ENCODE data around the gene KCNJ14. TPM values are rescaled to one million over a fixed set of nuclear protein-coding genes. Genes with fewer than 3 reads are reported as not detected.
"Not testable (repeated sequence)": the region's sequence is repeated elsewhere in the genome, so short reads cannot be mapped to it uniquely, and the experiment has no call there.

The KCNJ14 gene
- total and polyA plus RNA-seq, 9 donors = 0.48 to 1.2 (median 0.91) TPM

DNA sequence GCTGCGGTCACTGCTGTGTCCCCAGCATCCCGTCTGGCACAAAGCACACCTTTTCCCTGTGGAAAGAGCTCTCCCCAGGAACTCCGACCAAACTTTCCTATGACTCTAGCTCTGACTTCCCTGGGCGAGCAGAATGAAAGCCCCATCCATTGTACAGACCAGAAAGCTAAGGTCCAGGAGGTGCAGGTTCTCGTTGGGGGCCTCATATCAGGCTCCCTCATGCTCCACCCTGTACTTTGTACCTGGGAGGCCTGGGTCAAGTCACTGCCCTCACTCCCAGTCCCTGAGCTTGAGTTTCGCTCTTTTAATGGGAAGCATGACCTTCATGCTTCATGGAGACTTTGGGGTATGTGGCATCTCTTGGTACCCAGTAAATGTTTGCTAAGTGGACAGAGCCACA is 32.2 kb downstream of the KCNJ14 start:
- WGBS (ENCODE audit: insufficient coverage) = 73% methylated on average over 2 of the region's 6 CpGs

DNA sequence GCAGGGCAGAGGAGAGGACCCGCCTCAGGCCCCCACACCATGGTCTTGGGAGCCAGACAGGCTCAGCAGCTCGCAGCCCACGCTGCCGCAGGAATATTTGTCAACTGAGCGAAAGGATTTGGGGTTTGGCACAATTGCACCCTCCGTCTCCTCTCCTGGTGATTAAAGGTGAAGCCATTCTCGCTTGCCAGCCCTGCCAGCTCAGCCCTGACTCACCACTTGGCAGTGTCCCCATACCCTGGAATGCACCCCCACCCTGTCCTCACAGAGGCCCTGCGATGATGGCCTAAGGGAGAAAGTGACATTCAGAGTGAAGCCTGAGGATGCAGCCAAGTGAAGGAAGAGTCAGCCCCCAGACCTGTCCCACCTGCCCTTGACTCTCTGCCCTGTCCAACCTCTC is 32.6 kb downstream of the KCNJ14 start:
- H3K36me3 ChIP-seq (ENCODE audit: control insufficient read depth, insufficient read depth, low read length) = no peaks in the 10 kb centered on the region
- DNase-seq = no peak
- 72% methylated on average over 8 of the region's 8 CpGs for WGBS (ENCODE audit: insufficient coverage)
- peaks cover 16% of the 10 kb centered on the region for H3K4me1 ChIP-seq (ENCODE audit: control insufficient read depth, insufficient read depth, low read length)
- no peaks in the 10 kb centered on the region for H3K9me3 ChIP-seq (replicated peaks; ENCODE audit: control insufficient read depth, low read depth, low read length)
- H3K27me3 ChIP-seq (ENCODE audit: control insufficient read depth, insufficient read depth, low read length) = peaks cover 40% of the 10 kb centered on the region
- no peak overlapping the region for H3K4me3 ChIP-seq (ENCODE audit: low read length)
- no peak overlapping the region for H3K27ac ChIP-seq (ENCODE audit: low read length)

More for the DNA sequence above, 32.2 kb downstream of the KCNJ14 start:
- no peak for DNase-seq
- peaks cover 36% of the 10 kb centered on the region for H3K27me3 ChIP-seq (ENCODE audit: control insufficient read depth, insufficient read depth, low read length)
- H3K4me3 ChIP-seq (ENCODE audit: low read length) = no peak overlapping the region
- H3K36me3 ChIP-seq (ENCODE audit: control insufficient read depth, insufficient read depth, low read length) = no peaks in the 10 kb centered on the region
- peaks cover 14% of the 10 kb centered on the region for H3K4me1 ChIP-seq (ENCODE audit: control insufficient read depth, insufficient read depth, low read length)
- no peaks in the 10 kb centered on the region for H3K9me3 ChIP-seq (replicated peaks; ENCODE audit: control insufficient read depth, low read depth, low read length)
- no peak overlapping the region for H3K27ac ChIP-seq (ENCODE audit: low read length)

DNA sequence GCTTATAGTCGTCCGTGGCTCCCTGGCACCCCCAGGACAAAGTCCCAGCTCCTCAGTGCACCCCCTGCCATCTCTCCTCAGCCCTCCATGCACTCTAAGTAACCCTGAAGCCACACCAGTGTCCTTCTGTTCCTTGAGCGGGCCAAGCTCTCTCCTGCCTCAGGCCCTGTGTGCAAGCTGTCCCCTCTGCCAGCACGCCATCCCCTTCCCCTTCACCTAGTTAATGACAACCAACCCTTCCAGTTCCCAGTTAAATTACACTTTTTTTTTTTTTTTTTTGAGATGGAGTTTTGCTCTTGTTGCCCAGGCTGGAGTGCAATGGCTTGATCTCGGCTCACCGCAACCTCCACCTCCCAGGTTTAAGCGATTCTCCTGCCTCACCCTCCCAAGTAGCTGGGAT is 33.1 kb downstream of the KCNJ14 start:
- not testable (repeated sequence) for H3K9me3 ChIP-seq (replicated peaks; ENCODE audit: control insufficient read depth, low read depth, low read length); DNase-seq; H3K4me3 ChIP-seq (ENCODE audit: low read length); H3K27ac ChIP-seq (ENCODE audit: low read length); H3K36me3 ChIP-seq (ENCODE audit: control insufficient read depth, insufficient read depth, low read length)
- 60% methylated on average over 3 of the region's 7 CpGs for WGBS (ENCODE audit: insufficient coverage)
- H3K4me1 ChIP-seq (ENCODE audit: control insufficient read depth, insufficient read depth, low read length) = peaks cover 18% of the 10 kb centered on the region
- peaks cover 44% of the 10 kb centered on the region for H3K27me3 ChIP-seq (ENCODE audit: control insufficient read depth, insufficient read depth, low read length)

DNA sequence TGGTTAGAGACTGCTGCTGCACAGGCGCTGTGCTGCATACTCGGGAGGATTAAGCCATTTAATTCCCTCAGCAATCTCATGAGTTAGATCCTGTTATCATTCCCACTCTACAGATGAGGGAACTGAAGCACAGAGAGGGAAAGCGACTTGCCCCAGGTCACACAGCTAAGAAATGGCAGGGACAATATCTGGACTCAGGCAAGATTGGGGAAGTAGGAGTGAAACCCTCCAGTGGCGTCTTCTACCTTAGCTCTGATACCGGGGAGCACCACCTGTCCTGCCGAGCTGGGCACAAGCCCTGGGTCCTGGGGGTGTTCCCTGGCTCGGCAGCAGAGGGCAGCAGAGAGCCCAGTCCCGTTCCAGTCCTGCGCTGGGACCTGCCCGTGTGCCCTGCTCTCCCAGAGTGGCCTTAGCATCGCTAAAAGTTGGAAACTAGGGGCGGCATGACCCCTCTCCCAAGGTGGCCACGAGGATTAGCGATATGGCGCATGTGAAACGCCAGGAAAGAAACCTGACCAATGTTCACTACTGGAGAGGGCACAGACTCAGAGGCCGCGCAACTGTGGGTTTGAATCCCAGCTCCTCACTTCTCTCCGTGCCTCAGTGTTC is 34.3 kb downstream of the KCNJ14 start:
- Histone ChIP-seq H3K4me3 (ENCODE audit: low read length) (no peak overlapping the region), H3K4me1 (ENCODE audit: control insufficient read depth, insufficient read depth, low read length) (peaks cover 24% of the 10 kb centered on the region), H3K27me3 (ENCODE audit: control insufficient read depth, insufficient read depth, low read length) (peaks cover 53% of the 10 kb centered on the region), H3K9me3 (replicated peaks; ENCODE audit: control insufficient read depth, low read depth, low read length) (no peaks in the 10 kb centered on the region), H3K36me3 (ENCODE audit: control insufficient read depth, insufficient read depth, low read length) (no peaks in the 10 kb centered on the region), H3K27ac (ENCODE audit: low read length) (no peak overlapping the region)
- peak; percentile 48 for DNase-seq
- WGBS (ENCODE audit: insufficient coverage) = 22% methylated on average over 17 of the region's 19 CpGs

DNA sequence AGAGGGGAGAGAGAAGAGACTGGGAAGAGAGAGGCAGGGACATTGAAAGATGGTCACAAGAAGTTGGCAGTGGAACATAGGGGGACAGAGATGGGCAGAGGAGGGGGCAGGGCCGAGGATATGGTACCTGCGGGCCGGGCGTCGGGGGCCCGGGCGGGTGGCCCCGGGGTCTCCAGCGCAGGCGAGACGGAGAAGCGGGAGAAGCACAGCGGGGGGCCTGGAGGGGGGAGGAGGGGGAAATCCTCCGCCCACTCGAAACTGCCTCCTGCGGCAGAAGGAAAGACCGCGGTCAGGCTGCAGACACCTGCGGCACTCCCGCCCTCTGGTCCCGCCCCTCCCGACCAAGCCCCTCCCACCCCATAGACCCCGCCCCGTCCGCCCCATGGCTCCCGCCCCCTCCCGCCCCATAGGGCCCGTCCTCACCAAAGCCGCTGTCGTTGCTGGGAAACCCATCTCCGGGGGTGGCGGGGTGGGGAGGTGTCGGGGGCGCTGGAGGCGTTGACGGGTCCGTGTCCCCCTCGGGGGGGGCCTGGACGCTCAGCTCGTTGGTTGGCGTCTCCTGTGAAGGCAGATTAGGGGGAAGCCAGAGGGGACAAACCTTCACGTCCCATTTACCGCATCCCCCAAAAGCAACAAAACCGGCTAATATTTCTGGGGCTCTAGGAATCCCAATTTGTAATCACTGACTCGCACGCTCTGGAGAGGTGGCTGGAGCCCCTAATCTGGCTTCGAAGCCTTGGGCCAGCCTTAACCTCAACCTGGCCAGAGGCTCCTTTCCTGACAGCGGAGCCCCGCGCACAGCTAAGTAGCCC is 35.8 kb downstream of the KCNJ14 start:
- H3K36me3 ChIP-seq (ENCODE audit: control insufficient read depth, insufficient read depth, low read length) = no peaks in the 10 kb centered on the region
- H3K4me1 ChIP-seq (ENCODE audit: control insufficient read depth, insufficient read depth, low read length) = peaks cover 24% of the 10 kb centered on the region
- no peak overlapping the region for H3K4me3 ChIP-seq (ENCODE audit: low read length)
- no peaks in the 10 kb centered on the region for H3K9me3 ChIP-seq (replicated peaks; ENCODE audit: control insufficient read depth, low read depth, low read length)
- no peak for DNase-seq
- WGBS (ENCODE audit: insufficient coverage) = 6% methylated on average over 22 of the region's 50 CpGs
- H3K27ac ChIP-seq (ENCODE audit: low read length) = no peak overlapping the region
- H3K27me3 ChIP-seq (ENCODE audit: control insufficient read depth, insufficient read depth, low read length) = peaks cover 57% of the 10 kb centered on the region

DNA sequence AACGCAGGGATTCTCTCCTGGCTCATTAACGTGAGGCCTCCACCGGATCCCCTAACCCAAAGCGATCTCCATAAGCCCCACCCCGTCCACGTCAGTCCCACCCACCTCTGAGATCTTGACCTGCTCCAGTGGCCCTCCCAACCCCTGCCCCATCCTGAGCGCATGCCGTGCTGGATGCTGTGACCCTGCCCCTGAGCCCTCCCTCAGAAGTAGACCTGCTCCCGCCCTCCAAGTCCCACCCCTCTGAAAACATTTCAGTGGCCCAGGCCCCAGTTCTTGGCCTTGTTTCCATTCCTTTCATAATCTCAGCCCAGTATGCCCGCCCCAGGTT is 36.4 kb downstream of the KCNJ14 start:
- DNase-seq = no peak
- H3K4me1 ChIP-seq (ENCODE audit: control insufficient read depth, insufficient read depth, low read length) = peaks cover 24% of the 10 kb centered on the region
- 15% methylated on average over 10 of the region's 10 CpGs for WGBS (ENCODE audit: insufficient coverage)
- H3K27me3 ChIP-seq (ENCODE audit: control insufficient read depth, insufficient read depth, low read length) = peaks cover 57% of the 10 kb centered on the region
- H3K36me3 ChIP-seq (ENCODE audit: control insufficient read depth, insufficient read depth, low read length) = no peaks in the 10 kb centered on the region
- H3K27ac ChIP-seq (ENCODE audit: low read length) = no peak overlapping the region
- no peaks in the 10 kb centered on the region for H3K9me3 ChIP-seq (replicated peaks; ENCODE audit: control insufficient read depth, low read depth, low read length)
- no peak overlapping the region for H3K4me3 ChIP-seq (ENCODE audit: low read length)

DNA sequence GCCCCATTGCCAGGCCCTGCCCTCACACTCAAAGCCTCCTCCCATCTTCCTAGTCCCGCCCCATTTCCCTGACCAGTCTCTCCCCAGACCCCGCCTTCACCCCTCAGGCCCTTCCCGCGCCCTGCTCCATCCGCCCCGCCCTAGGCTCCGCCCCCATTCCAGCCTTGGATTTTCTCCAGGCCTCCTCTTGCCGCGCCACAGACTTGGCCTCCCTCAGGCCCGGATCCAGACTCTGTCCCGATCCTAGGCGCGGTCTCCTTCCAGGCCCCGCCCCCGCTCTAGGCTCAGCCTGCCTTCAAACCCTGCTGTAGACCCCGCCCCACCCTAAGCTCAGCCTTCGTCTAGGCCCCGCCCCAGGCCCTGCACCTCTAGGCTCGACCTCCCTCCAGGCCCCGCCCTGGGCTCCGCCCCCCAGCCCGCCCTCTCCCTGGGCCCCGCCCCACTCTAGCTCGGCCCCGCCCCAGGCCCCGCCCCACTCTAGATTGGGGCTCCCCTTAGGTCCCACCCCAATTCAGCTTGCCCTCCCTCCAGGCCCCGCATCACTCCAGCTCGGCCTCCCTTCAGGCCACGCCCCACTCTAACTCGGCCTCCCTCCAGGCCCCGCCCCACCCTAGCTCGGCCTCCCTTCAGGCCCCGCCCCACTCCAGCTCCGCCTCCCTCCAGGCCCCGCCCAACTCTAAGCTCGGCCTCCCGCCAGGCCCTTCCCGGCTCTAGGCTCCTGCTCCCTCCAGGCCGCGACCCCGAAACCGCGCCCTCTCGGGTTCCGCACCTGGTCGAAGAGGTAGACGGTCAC is 37.7 kb downstream of the KCNJ14 start:
- peaks cover 64% of the 10 kb centered on the region for H3K27me3 ChIP-seq (ENCODE audit: control insufficient read depth, insufficient read depth, low read length)
- 2% methylated on average over 42 of the region's 47 CpGs for WGBS (ENCODE audit: insufficient coverage)
- H3K36me3 ChIP-seq (ENCODE audit: control insufficient read depth, insufficient read depth, low read length) = no peaks in the 10 kb centered on the region
- no peaks in the 10 kb centered on the region for H3K9me3 ChIP-seq (replicated peaks; ENCODE audit: control insufficient read depth, low read depth, low read length)
- H3K4me1 ChIP-seq (ENCODE audit: control insufficient read depth, insufficient read depth, low read length) = peaks cover 24% of the 10 kb centered on the region
- H3K27ac ChIP-seq (ENCODE audit: low read length) = peak overlapping the region; percentile 62
- DNase-seq = peak; percentile 95
- peak overlapping the region; percentile 46 for H3K4me3 ChIP-seq (ENCODE audit: low read length)

DNA sequence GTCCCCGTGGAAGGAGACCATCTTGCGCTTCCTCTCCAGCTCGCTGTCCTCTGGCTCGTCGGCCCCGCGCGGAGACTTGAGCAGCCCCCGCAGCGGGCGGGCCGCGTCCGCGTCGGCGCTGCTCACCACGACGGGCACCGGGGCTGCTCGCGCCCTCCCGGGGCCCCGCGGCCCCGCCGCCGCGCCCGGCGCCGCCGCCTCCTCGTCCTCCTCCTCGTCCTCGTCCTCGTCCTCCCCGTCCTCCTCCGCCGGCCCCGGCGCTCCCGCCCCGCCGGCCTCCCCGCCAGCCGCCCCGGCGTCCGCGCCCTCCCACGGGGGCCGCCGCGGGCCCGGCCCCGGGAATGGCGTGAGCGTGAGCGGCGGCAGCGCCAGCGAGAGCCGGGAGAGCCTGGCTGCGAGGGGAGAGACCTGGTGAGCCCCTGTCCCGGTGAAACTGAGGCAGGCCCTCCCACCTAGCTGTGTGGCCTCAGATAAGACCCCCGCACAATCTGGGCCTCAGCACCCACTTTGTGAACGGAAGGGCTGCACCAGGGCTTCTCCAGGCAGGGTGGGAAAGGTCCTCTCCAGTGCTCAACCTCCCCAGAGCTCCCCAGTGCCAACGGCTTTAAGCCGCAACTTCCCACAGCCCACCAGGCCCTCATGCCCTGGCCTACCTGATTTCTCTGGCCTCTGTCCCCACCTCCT is 38.5 kb downstream of the KCNJ14 start:
- H3K27ac ChIP-seq (ENCODE audit: low read length) = no peak overlapping the region
- peaks cover 24% of the 10 kb centered on the region for H3K4me1 ChIP-seq (ENCODE audit: control insufficient read depth, insufficient read depth, low read length)

DNA sequence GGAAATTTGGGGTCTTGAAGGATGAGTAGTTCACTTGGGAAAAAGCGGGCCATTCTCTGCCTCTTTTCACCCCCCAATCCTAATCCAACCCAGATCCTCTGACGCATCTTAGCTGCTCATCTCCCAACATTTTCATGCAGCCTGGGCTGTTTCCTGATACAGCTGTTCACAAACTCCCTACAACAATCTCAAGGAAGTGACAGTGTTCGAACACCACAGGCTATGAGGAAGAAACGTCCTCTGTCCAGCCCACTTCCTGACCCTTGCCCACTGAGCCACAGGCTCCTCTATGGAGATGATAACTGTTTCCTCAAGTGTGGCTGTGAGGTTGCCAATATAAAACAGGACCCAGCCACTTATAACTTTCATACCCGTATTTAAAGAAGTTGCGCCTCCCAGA is 40.0 kb downstream of the KCNJ14 start:
- 58% methylated on average over 5 of the region's 6 CpGs for WGBS (ENCODE audit: insufficient coverage)
- Histone ChIP-seq H3K4me3 (ENCODE audit: low read length) (no peak overlapping the region), H3K27me3 (ENCODE audit: control insufficient read depth, insufficient read depth, low read length) (peaks cover 66% of the 10 kb centered on the region), H3K36me3 (ENCODE audit: control insufficient read depth, insufficient read depth, low read length) (no peaks in the 10 kb centered on the region), H3K9me3 (replicated peaks; ENCODE audit: control insufficient read depth, low read depth, low read length) (no peaks in the 10 kb centered on the region), H3K27ac (ENCODE audit: low read length) (no peak overlapping the region), H3K4me1 (ENCODE audit: control insufficient read depth, insufficient read depth, low read length) (peaks cover 24% of the 10 kb centered on the region)
- peak; percentile 59 for DNase-seq

More for the DNA sequence above, 38.5 kb downstream of the KCNJ14 start:
- WGBS (ENCODE audit: insufficient coverage) = 3% methylated on average over 70 of the region's 70 CpGs
- Histone ChIP-seq H3K4me3 (ENCODE audit: low read length) (peak overlapping the region; percentile 46), H3K36me3 (ENCODE audit: control insufficient read depth, insufficient read depth, low read length) (no peaks in the 10 kb centered on the region), H3K9me3 (replicated peaks; ENCODE audit: control insufficient read depth, low read depth, low read length) (no peaks in the 10 kb centered on the region), H3K27me3 (ENCODE audit: control insufficient read depth, insufficient read depth, low read length) (peaks cover 68% of the 10 kb centered on the region)
- DNase-seq = no peak

All from muscle of leg (tissue), 11 donors.